K562 (cell line): ENCODE measurements around the gene FOXR1. TPM values are rescaled to one million over a fixed set of nuclear protein-coding genes. Genes with fewer than 3 reads are reported as not detected.

Experiments used
- BCOR ChIP-seq: fragments of 450-650 bp; IDR thresholded peaks from 2 replicates; pipeline ENCODE4 v1.6.1; 2016
- CREM ChIP-seq: IDR thresholded peaks from 2 replicates; pipeline ENCODE4 v1.6.1; 2014; ENCODE audit warnings: antibody characterized with exemption, low read depth
- EP300 ChIP-seq: IDR thresholded peaks from 2 replicates; pipeline ENCODE4 v1.6.1; 2012; ENCODE audit warnings: low read length, improper control_type of control experiment
- FOXJ3 ChIP-seq: sonication (generic); formaldehyde crosslinking; IDR thresholded peaks from 2 replicates; pipeline ENCODE4 v1.4.0; 2020; ENCODE audit warnings: mild to moderate bottlenecking, missing genetic modification reagents
- GABPA ChIP-seq: fragments of 200-800 bp; sonication (Bioruptor generic); conservative IDR thresholded peaks from 2 replicates; pipeline ENCODE4 v1.6.1; 2016; ENCODE audit warnings: low read depth, missing genetic modification characterization, missing compliant biosample characterization
- MEF2A ChIP-seq: IDR thresholded peaks from 2 replicates; pipeline ENCODE4 v1.6.1; 2011; ENCODE audit warnings: low read depth, mild to moderate bottlenecking, low read length, moderate library complexity; ENCODE audit not compliant: control insufficient read depth
- MTA3 ChIP-seq: fragments of 450-650 bp; formaldehyde crosslinking; IDR thresholded peaks from 2 replicates; pipeline ENCODE4 v1.6.1; 2017; ENCODE audit warnings: mild to moderate bottlenecking, borderline replicate concordance
- PCBP1 ChIP-seq: fragments of 200-400 bp; formaldehyde crosslinking; IDR thresholded peaks from 2 replicates; pipeline ENCODE4 v1.6.1; 2018; ENCODE audit warnings: mild to moderate bottlenecking, low read depth, low read length; ENCODE audit not compliant: poor library complexity, severe bottlenecking
- PCBP2 ChIP-seq: fragments of 200-400 bp; formaldehyde crosslinking; IDR thresholded peaks from 2 replicates; pipeline ENCODE4 v1.6.1; 2018; ENCODE audit warnings: low read length, low read depth, mild to moderate bottlenecking, moderate library complexity; ENCODE audit not compliant: poor library complexity, severe bottlenecking
- SIN3B ChIP-seq: fragments of 450-650 bp; IDR thresholded peaks from 2 replicates; pipeline ENCODE4 v1.6.1; 2017; ENCODE audit warnings: low read depth, mild to moderate bottlenecking, moderate library complexity
- SMAD1 ChIP-seq: fragments of 150-350 bp; IDR thresholded peaks from 2 replicates; pipeline ENCODE4 v1.6.1; 2014; ENCODE audit warnings: low read length, low read depth; ENCODE audit not compliant: partially characterized antibody
- SMARCE1 ChIP-seq: fragments of 450-650 bp; IDR thresholded peaks from 2 replicates; pipeline ENCODE4 v1.7.1; 2016; ENCODE audit warnings: mild to moderate bottlenecking
- SRSF9 ChIP-seq: fragments of 200-400 bp; formaldehyde crosslinking; IDR thresholded peaks from 2 replicates; pipeline ENCODE4 v1.6.1; 2017; ENCODE audit warnings: low read depth, low read length, borderline replicate concordance
- TBL1XR1 ChIP-seq, 2 experiments: IDR thresholded peaks; 2 replicates each; pipeline ENCODE4 v1.6.1; 2012; ENCODE audit warnings: improper control_type of control experiment in 2 of 2, low read length in 2 of 2, mild to moderate bottlenecking in 1 of 2
- TRIM28 ChIP-seq: fragments of 450-650 bp; IDR thresholded peaks from 2 replicates; pipeline ENCODE4 v1.6.1; 2017
- TSC22D4 ChIP-seq: fragments of 450-650 bp; IDR thresholded peaks from 2 replicates; pipeline ENCODE4 v1.6.1; 2016; ENCODE audit warnings: missing genetic modification characterization, missing biosample characterization, control low read depth
- ZC3H11A ChIP-seq: IDR thresholded peaks from 2 replicates; pipeline ENCODE4 v1.6.1; 2012; ENCODE audit warnings: low read depth, low read length, improper control_type of control experiment
- ZNF354B ChIP-seq: fragments of 250-450 bp; sonication (Bioruptor Pico); IDR thresholded peaks from 2 replicates; pipeline ENCODE4 v1.4.0; 2020
- polyA plus RNA-seq, 8 experiments: library from polyadenylated mRNA; depleted of rRNA in 4 of 8; stranded (reverse) in 5 of 8; unstranded in 3 of 8; fragments of >200 nt; fragmentation: Nextera tagmentation in 2 of 8; fragmentation: Illumina TruSeq in 1 of 8; extraction: Ambion mirVana in 2 of 8; extraction: Trizol in 1 of 8; gene quantifications; 2 replicates each; pipeline versions ENCODE4 v1.2.1 to v1.2.3, GENCODE V29; 2011 to 2014; ENCODE audit warnings: inconsistent platforms in 1 of 8, missing spikeins in 1 of 8
- total RNA-seq, 7 experiments: library from RNA; depleted of rRNA in 6 of 7; stranded (reverse); fragments of >200 nt in 6 of 7; fragmentation: Illumina TruSeq in 2 of 7; extraction: Trizol in 2 of 7; gene quantifications; 2 replicates each; pipeline versions ENCODE4 v1.2.1 to v1.2.3, GENCODE V29; 2011 to 2021; ENCODE audit warnings: low replicate concordance in 1 of 7
- TF ChIP-seq, protein P1 (sequence below): sonication (generic); formaldehyde crosslinking; IDR thresholded peaks from 2 replicates; pipeline ENCODE4 v1.8.0; 2022; ENCODE audit warnings: mild to moderate bottlenecking, low read depth, missing genetic modification reagents
- TF ChIP-seq, protein P2 (sequence below): fragments of 250-450 bp; sonication (Bioruptor Pico); IDR thresholded peaks from 2 replicates; pipeline ENCODE4 v1.5.0; 2020; ENCODE audit warnings: mild to moderate bottlenecking, borderline replicate concordance
- TF ChIP-seq, protein P3 (sequence below): fragments of 450-650 bp; formaldehyde crosslinking; IDR thresholded peaks from 2 replicates; pipeline ENCODE4 v1.4.0; 2020; ENCODE audit warnings: mild to moderate bottlenecking, moderate library complexity
- TF ChIP-seq, protein P4 (sequence below): fragments of 250-450 bp; sonication (Bioruptor Pico); IDR thresholded peaks from 2 replicates; pipeline ENCODE4 v1.4.0; 2020; ENCODE audit warnings: mild to moderate bottlenecking, moderate library complexity, borderline replicate concordance

Gene FOXR1
- total and polyA plus RNA-seq, 9 of the 15 experiments (the other 6 are each of a cell fraction or from before 2014, with no cell fraction given): not detected

DNA sequence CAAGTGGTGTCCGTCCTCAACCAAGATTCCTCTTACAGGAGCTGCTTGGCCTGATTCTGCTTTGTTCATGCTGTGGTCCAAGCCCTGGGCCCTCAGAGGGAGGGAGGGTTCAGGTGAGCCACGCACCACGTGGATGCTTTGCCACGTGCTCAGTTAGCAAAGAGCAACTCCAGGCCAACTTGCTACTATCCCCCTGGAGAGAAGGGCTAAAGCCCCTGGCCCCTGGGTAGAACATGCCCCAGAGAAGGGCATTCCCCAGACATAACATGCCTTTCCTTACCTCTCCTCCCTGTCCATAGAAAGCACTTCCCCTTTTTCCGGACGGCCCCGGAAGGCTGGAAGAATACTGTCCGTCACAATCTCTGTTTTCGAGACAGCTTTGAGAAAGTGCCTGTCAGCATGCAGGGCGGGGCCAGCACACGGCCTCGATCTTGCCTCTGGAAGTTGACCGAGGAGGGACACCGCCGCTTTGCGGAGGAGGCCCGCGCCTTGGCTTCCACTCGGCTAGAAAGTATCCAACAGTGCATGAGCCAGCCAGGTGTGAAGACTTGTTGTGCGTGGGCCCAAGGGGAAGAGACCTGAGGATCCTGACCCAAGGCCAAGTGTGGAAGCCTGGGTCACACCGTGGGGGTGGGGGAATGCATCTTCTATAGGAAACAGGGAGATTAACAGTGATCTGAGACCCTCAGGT is 8.8 kb downstream of the FOXR1 start (continued):
- TF ChIP-seq, protein P1, sequence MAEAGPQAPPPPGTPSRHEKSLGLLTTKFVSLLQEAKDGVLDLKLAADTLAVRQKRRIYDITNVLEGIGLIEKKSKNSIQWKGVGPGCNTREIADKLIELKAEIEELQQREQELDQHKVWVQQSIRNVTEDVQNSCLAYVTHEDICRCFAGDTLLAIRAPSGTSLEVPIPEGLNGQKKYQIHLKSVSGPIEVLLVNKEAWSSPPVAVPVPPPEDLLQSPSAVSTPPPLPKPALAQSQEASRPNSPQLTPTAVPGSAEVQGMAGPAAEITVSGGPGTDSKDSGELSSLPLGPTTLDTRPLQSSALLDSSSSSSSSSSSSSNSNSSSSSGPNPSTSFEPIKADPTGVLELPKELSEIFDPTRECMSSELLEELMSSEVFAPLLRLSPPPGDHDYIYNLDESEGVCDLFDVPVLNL: no peak
- TF ChIP-seq TRIM28 (0 out of 2 replicates have a peak, but pooled peaks have one; percentile 55), SRSF9 (no peak), SMAD1 (no peak), MEF2A (no peak), PCBP1 (no peak), TBL1XR1 (IDR thresholded peaks at IDR 0.05; ENCODE audit: low read length in 2 of 2) (0 out of 4 replicates have a peak, but pooled peaks of 1 of the 2 experiments have one; percentile 58), TSC22D4 (tag) (no peak), SMARCE1 (peak; percentile 73), EP300 (peak; percentile 61), MTA3 (no peak), FOXJ3 (no peak), GABPA (tag) (peak; percentile 86), CREM (peak; percentile 44; the same call in 1 of the 2 replicates), SIN3B (no peak; the same call in 1 of the 2 replicates), BCOR (peak; percentile 55; the same call in 1 of the 2 replicates), PCBP2 (no peak), ZC3H11A (no peak), ZNF354B (no peak)
- TF ChIP-seq, protein P2, sequence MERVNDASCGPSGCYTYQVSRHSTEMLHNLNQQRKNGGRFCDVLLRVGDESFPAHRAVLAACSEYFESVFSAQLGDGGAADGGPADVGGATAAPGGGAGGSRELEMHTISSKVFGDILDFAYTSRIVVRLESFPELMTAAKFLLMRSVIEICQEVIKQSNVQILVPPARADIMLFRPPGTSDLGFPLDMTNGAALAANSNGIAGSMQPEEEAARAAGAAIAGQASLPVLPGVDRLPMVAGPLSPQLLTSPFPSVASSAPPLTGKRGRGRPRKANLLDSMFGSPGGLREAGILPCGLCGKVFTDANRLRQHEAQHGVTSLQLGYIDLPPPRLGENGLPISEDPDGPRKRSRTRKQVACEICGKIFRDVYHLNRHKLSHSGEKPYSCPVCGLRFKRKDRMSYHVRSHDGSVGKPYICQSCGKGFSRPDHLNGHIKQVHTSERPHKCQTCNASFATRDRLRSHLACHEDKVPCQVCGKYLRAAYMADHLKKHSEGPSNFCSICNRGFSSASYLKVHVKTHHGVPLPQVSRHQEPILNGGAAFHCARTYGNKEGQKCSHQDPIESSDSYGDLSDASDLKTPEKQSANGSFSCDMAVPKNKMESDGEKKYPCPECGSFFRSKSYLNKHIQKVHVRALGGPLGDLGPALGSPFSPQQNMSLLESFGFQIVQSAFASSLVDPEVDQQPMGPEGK: no peak
- TF ChIP-seq, protein P3, sequence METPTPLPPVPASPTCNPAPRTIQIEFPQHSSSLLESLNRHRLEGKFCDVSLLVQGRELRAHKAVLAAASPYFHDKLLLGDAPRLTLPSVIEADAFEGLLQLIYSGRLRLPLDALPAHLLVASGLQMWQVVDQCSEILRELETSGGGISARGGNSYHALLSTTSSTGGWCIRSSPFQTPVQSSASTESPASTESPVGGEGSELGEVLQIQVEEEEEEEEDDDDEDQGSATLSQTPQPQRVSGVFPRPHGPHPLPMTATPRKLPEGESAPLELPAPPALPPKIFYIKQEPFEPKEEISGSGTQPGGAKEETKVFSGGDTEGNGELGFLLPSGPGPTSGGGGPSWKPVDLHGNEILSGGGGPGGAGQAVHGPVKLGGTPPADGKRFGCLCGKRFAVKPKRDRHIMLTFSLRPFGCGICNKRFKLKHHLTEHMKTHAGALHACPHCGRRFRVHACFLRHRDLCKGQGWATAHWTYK (CRISPR knock-in tag): peak; percentile 68; the same call in 1 of the 2 replicates
- TF ChIP-seq, protein P4, sequence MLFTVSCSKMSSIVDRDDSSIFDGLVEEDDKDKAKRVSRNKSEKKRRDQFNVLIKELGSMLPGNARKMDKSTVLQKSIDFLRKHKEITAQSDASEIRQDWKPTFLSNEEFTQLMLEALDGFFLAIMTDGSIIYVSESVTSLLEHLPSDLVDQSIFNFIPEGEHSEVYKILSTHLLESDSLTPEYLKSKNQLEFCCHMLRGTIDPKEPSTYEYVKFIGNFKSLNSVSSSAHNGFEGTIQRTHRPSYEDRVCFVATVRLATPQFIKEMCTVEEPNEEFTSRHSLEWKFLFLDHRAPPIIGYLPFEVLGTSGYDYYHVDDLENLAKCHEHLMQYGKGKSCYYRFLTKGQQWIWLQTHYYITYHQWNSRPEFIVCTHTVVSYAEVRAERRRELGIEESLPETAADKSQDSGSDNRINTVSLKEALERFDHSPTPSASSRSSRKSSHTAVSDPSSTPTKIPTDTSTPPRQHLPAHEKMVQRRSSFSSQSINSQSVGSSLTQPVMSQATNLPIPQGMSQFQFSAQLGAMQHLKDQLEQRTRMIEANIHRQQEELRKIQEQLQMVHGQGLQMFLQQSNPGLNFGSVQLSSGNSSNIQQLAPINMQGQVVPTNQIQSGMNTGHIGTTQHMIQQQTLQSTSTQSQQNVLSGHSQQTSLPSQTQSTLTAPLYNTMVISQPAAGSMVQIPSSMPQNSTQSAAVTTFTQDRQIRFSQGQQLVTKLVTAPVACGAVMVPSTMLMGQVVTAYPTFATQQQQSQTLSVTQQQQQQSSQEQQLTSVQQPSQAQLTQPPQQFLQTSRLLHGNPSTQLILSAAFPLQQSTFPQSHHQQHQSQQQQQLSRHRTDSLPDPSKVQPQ: no peak
